HG03520 (cell line): ENCODE data around the gene FANCM.

Experiments
- ATAC-seq: cut with Tn5 transposase; IDR thresholded peaks from one replicate; pipeline ENCODE4 v1.9.1; 2021; ENCODE audit warnings: mild to moderate bottlenecking, moderate library complexity; ENCODE audit not compliant: unreplicated experiment

FANCM gene, protein sequence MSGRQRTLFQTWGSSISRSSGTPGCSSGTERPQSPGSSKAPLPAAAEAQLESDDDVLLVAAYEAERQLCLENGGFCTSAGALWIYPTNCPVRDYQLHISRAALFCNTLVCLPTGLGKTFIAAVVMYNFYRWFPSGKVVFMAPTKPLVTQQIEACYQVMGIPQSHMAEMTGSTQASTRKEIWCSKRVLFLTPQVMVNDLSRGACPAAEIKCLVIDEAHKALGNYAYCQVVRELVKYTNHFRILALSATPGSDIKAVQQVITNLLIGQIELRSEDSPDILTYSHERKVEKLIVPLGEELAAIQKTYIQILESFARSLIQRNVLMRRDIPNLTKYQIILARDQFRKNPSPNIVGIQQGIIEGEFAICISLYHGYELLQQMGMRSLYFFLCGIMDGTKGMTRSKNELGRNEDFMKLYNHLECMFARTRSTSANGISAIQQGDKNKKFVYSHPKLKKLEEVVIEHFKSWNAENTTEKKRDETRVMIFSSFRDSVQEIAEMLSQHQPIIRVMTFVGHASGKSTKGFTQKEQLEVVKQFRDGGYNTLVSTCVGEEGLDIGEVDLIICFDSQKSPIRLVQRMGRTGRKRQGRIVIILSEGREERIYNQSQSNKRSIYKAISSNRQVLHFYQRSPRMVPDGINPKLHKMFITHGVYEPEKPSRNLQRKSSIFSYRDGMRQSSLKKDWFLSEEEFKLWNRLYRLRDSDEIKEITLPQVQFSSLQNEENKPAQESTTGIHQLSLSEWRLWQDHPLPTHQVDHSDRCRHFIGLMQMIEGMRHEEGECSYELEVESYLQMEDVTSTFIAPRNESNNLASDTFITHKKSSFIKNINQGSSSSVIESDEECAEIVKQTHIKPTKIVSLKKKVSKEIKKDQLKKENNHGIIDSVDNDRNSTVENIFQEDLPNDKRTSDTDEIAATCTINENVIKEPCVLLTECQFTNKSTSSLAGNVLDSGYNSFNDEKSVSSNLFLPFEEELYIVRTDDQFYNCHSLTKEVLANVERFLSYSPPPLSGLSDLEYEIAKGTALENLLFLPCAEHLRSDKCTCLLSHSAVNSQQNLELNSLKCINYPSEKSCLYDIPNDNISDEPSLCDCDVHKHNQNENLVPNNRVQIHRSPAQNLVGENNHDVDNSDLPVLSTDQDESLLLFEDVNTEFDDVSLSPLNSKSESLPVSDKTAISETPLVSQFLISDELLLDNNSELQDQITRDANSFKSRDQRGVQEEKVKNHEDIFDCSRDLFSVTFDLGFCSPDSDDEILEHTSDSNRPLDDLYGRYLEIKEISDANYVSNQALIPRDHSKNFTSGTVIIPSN (N-terminal part only)

DNA sequence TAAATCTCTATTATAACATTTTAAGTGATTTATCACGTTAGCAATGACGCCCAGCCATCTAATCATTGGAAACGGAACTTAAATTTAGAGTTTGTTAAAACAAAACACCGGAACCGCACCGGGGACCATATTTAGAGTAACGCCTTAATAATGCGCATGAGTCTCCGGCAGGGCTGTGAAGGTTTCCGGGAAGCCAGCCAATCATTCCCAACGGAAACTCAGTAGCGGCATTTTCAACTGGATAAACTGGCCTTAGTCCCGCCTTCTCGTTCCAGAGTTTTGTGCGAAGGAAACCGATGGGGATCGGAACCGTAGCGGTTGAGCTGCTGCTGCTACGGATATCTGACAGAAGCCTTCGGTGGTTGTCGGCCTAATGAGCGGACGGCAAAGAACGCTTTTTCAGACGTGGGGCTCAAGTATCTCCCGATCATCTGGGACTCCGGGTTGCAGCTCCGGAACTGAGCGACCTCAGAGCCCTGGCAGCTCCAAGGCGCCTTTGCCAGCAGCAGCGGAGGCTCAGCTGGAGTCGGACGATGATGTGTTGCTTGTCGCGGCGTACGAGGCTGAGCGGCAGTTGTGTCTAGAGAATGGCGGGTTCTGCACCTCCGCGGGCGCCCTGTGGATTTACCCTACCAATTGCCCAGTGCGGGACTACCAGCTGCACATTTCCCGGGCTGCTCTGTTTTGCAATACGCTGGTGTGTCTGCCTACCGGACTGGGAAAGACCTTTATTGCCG lies at the start of gene FANCM:
Gene FANCM, plus strand, starts transcription at position 272 of the 737 bp plus-strand sequence. Its CDS starts 102 bp downstream, at position 374.
- ATAC-seq, result peak; percentile 34

DNA sequence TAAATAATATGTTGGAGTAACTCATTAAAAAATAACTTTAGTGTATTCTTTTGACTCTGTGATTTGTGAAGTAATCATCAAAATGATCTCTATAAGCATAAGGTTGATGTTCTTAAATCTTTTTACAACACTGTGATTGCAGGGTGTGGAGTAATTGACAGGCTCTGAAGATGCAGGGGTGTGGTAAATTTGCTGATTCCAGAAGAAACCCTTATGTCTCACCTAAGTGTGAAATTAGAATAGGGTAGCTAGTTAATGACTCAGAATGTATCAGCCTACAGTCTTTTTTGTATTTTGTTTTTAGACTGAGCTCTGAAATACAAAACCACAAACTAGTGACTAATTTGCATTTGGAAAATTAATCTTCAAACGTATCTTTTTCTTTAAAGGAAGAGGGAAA lies 45.9 kb upstream of the FANCM start:
- peak; percentile 81 for ATAC-seq

- ATAC-seq, result no peak
These were observed 44.0 kb upstream of the FANCM start for GRCh38 chr14:45091710-45092109.

DNA sequence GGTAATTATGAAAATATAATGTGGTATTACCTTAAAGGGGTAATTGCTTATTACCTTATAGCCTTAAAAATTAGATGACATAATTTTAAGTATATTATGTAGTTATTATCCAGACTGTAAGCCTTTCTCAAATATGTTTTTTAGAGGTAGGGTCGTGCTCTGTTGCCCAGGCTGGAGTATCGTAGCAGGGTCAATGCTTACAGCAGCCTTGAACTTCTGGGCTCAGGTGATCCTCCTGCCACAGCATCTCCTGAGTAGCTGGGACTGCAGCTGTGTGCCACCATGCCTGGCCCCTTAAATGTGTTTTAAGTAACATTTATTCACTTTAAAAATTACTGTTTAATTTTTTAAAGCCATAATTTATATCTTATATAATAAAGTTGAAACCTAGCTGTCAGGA lies 41.5 kb upstream of the FANCM start:
- no peak for ATAC-seq

GRCh38 chr14:45095143-45095542 lies 40.6 kb upstream of the FANCM start:
- ATAC-seq, result no peak

- no peak for ATAC-seq
These were observed 39.5 kb upstream of the FANCM start for GRCh38 chr14:45096218-45096617.

GRCh38 chr14:45103806-45104205 lies 31.9 kb upstream of the FANCM start:
- no peak for ATAC-seq

- no peak for ATAC-seq
These were observed 31.2 kb upstream of the FANCM start for GRCh38 chr14:45104561-45104960.

DNA sequence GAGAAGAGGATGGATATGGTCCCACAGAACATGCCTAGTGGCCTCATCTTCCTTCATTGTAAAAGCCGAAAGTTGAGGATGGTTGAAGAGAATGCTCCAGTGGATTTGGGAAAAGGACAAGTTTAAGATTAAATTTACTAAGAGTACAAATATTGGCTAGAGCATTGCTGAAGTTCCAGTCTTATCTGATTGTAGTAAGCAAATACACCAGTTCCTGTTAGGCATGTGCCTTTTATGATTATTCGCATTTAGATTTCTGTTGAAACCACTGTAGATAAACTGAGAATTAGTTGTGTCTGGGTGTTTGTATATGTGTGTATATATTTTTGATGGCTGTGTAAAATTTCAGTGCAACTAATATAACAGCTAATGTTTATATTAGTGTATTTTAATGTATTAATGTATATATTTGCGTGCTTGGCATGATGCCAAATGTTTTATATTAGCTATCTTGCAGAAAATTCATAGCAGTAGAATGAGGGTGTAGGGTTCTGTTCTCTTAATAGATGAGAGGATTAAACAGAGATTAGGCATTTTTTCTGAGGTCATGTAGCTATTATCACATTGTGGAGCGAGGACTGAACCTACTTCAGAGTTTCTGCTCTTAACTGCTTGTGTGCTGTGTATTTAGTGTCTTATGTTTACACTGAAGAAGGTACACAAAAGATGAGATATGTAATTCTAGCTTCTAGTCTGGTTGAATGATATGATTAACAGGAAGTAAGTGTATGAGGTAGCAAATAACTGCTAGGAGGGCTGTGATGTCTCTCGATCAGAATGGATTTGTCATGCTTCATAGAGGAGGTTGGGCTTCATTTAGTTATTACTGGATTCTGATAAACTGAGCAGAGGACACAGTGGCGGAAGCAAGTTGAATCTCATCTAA lies 22.6 kb upstream of the FANCM start:
- no peak for ATAC-seq

- no peak for ATAC-seq
These were observed 21.4 kb upstream of the FANCM start for GRCh38 chr14:45114327-45114726.

DNA sequence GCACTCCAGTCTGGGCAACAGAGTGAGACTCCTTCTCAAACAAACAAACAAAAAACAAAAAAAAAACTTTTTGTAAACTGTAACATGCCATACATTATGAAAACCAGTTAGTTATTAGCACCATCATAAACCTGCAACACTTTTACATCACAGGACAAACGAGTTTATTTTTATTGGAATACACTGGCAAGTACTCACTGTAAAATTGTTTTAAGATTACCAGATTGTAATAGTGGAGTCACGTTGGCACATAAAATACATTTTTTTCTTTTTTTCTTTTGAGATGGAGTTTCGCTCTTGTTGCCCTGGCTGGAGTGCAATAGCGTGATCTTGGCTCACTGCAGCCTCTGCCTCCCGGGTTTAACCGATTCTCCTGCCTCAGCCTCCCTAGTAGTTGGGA lies 17.1 kb upstream of the FANCM start:
- ATAC-seq, result no peak

DNA sequence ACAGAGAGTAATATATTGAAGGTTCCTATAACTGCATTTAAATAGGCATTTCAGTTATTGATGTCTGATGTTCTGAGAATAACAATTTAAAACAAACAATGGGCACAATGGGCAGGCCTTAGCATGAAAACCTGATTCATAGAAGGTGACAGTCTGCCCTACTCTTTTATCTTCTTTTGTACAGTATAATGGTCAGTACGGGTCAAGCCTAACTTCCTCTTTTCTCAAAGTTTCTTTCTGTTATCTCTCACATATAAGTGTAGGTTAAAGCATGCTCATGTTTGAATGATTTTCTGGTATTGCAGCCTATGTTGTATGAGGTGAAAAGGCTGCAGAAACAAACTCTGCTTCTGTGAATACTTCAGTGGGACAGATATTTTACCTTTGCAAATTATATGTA lies 15.6 kb upstream of the FANCM start:
- no peak for ATAC-seq

- no peak for ATAC-seq
These were observed 12.5 kb upstream of the FANCM start for GRCh38 chr14:45123271-45123670.

DNA sequence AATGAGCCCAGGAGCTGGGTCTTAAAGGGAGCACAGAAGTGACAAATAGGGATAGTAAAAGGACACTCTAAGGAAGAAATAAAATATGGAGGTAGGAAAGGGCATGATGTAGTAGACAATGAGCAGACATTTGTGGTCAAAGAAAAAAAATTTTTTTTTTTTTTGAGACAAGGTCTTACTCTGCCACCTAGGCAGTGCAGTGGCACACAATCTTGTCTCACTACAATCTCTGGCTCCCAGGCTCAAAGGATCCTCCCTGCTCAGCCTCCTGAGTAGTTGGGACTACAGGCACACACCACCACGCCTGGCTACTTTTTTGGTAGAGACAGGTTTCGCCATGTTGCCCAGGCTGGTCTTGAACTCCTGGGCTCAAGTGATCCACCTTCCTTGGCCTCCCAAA lies 10.0 kb upstream of the FANCM start:
- no peak for ATAC-seq

DNA sequence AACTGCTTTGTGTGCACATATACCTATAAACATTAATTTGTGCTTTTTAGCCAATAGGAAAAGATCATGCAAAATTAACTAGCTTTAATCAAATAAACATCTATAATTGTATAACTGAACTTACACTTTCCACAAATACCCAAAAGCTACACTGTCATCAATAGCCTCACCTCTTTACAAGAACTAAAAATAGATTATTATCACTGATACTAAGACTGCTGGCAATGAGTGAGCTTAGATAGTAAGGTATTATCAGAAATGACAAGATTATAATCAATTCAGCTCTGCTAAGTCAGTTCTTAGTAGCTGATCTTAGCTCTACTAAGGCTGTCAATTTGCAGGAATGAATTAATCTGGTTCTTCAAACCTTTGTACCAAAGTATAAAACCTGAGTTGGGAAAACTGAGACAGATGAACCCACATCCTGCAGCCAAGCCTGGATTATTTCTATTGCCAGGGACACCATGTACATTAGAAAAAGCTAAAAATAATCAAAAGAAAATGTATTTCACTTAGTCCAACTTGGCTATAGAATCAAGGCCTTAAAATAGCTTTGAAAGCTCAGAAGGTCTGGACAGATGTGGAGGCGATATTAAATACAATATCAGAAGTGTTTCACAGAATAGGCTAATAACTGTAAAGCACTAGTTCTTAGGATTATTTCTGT lies 6.6 kb upstream of the FANCM start:
- no peak for ATAC-seq

- no peak for ATAC-seq
These were observed 2.1 kb upstream of the FANCM start for GRCh38 chr14:45133683-45134050.

- ATAC-seq, result peak; percentile 92
These were observed 1.4 kb upstream of the FANCM start, which contains the start of gene FKBP3 for GRCh38 chr14:45134051-45134958. FKBP3 (minus strand) TSS chr14:45134481; CDS start chr14:45134456, 25 bp downstream.

- ATAC-seq, result no peak
These were observed 574 bp upstream of the FANCM start for GRCh38 chr14:45135156-45135555.
